CD4-positive, CD25-positive, alpha-beta regulatory T cell (primary cell): ENCODE data around the gene CNR1. TPM values are rescaled to one million over a fixed set of nuclear protein-coding genes. Genes with fewer than 3 reads are reported as not detected.

Source experiments
- ATAC-seq, 2 donors: fragments of 150-1000 bp; cut with Tn5 transposase; one replicate each; pipeline ENCODE4 v1.10.0; 2021; ENCODE audit warnings: low read depth in 2 of 2, moderate number of reproducible peaks in 2 of 2, moderate library complexity in 1 of 2
- DNase-seq, 3 donors: peaks; one replicate each; pipeline versions ENCODE4 v3.0.0 to v3.0.0-alpha.2; 2012 to 2022; ENCODE audit warnings: mixed read lengths in 1 of 3
- H3K27ac ChIP-seq: one replicate; pipeline ENCODE4 v1.7.0; 2013; ENCODE audit warnings: mild to moderate bottlenecking, low read length; ENCODE audit not compliant: insufficient read depth, poor library complexity, severe bottlenecking
- H3K27me3 ChIP-seq: one replicate; pipeline ENCODE4 v1.7.0; 2013; ENCODE audit warnings: low read length; ENCODE audit not compliant: control insufficient read depth, insufficient read depth
- H3K36me3 ChIP-seq: one replicate; pipeline ENCODE4 v1.7.0; 2013; ENCODE audit warnings: mild to moderate bottlenecking, low read length, moderate library complexity; ENCODE audit not compliant: control insufficient read depth, insufficient read depth
- H3K4me1 ChIP-seq: 2 replicates; pipeline ENCODE4 v1.7.0; 2013; ENCODE audit warnings: mild to moderate bottlenecking, low read length; ENCODE audit not compliant: insufficient read depth, control insufficient read depth, poor library complexity, severe bottlenecking
- H3K4me3 ChIP-seq: one replicate; pipeline ENCODE4 v1.7.0; 2013; ENCODE audit warnings: low read depth, mild to moderate bottlenecking, low read length, moderate library complexity
- H3K9me3 ChIP-seq, 2 experiments: 1 replicate in 1 of 2; 2 replicates in 1 of 2; pipeline ENCODE4 v1.7.0; 2013; ENCODE audit warnings: low read length in 2 of 2, mild to moderate bottlenecking in 1 of 2, moderate library complexity in 1 of 2; ENCODE audit not compliant: control insufficient read depth in 2 of 2
- H3K27ac Mint-ChIP-seq, 3 donors: one replicate each; pipeline ENCODE4 v1.8.0; 2020 to 2022; ENCODE audit warnings: mild to moderate bottlenecking in 3 of 3, mixed read lengths in 3 of 3, moderate library complexity in 2 of 3
- H3K27me3 Mint-ChIP-seq: one replicate; pipeline ENCODE4 v1.8.0; 2022; ENCODE audit warnings: mild to moderate bottlenecking, mixed read lengths
- H3K36me3 Mint-ChIP-seq: one replicate; pipeline ENCODE4 v1.8.0; 2020; ENCODE audit warnings: mixed read lengths
- H3K4me1 Mint-ChIP-seq, 4 donors: one replicate each; pipeline ENCODE4 v1.8.0; 2020 to 2022; ENCODE audit warnings: mixed read lengths in 4 of 4, mild to moderate bottlenecking in 1 of 4
- H3K4me3 Mint-ChIP-seq, 4 donors: one replicate each; pipeline ENCODE4 v1.8.0; 2020 to 2022; ENCODE audit warnings: mild to moderate bottlenecking in 4 of 4, mixed read lengths in 4 of 4, moderate library complexity in 3 of 4
- H3K9me3 Mint-ChIP-seq, 7 donors: one replicate each; pipeline ENCODE4 v1.8.0; 2020 to 2022; ENCODE audit warnings: mixed read lengths in 7 of 7, mild to moderate bottlenecking in 3 of 7, moderate library complexity in 2 of 7
- polyA plus RNA-seq, 4 donors: library from polyadenylated mRNA; unstranded; fragments of 300-500 nt; fragmentation: Illumina TruSeq; gene quantifications; one replicate each; pipeline ENCODE4 v1.2.3, GENCODE V29; 2021
- total RNA-seq: library from RNA; stranded (reverse); gene quantifications from one replicate; pipeline ENCODE4 v1.2.3, GENCODE V29; 2022

The CNR1 gene
- total and polyA plus RNA-seq, 5 donors from 2014 or later, result not detected

DNA sequence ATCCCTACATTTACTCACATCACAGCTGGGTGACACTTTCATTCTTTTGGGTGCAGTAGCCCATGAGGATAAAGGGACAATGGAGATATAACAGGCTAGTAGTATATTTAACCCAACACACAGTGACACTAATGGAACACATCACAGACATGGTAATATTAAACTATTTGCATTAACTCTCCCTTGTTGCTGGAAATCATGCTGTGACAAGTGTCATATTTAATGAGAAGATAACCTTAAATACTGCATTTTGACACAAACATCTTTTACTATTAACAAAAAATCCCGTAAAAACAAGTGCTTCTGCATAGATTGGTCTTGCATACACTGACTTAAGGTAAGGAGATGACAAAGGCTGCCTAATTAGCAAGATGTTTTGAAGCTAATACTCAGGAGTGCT, 45.5 kb downstream of the CNR1 start:
- H3K9me3 ChIP-seq, result peaks cover 0 to 17% of the 10 kb centered on the region in 2 experiments
- no peak overlapping the region for H3K4me3 ChIP-seq
- ATAC-seq (no peak), DNase-seq (no peak)
- Mint-ChIP-seq H3K27ac (no peak overlapping the region), H3K9me3 (peaks cover 0 to 13% (median 6%) of the 10 kb centered on the region in 7 donors), H3K27me3 (peaks cover 11% of the 10 kb centered on the region), H3K36me3 (no peaks in the 10 kb centered on the region), H3K4me3 (no peak overlapping the region), H3K4me1 (no peaks in the 10 kb centered on the region)
- H3K27ac ChIP-seq, result no peak overlapping the region
- no peaks in the 10 kb centered on the region for H3K36me3 ChIP-seq
- H3K4me1 ChIP-seq, result no peaks in the 10 kb centered on the region
- no peaks in the 10 kb centered on the region for H3K27me3 ChIP-seq

DNA sequence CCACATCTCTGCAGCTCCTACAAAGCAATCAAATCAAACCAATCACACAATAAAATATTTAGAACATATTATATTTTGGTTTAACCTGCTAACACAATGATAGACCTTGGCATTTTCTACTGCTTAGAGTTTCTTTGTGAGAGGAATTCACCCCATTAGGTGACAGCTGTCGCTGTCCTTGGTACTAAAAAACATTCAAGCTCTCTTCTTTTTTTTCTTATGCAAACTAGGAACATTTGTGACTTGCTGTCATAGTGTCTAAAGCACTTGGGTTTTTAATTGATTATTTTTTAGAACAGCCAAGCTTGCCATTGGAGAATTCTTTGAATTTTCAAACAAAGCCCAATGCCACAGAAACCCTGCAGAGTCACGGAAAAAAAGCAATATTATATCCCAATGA, 46.4 kb downstream of the CNR1 start:
- H3K9me3 Mint-ChIP-seq, result peaks cover 0 to 6% (median 1%) of the 10 kb centered on the region in 7 donors

DNA sequence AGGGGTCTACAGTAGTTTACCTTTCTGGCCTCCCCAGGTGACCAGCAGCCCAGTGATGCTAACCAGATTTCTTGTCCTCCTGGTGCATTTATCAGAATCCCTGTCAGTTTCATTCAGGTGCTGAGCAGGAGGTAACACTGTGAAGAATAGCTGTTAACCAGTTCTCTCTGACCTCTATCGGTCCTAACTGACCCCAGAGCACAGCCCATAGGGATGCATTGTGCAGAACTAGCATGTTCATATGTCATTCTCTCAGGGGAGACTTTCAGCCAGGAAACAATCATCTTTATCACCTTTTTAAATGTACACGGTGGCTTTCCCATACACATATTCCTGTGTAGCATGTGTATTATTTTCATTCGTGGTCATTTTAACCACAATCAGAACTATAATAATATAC, 49.9 kb downstream of the CNR1 start:
- Mint-ChIP-seq H3K9me3 (peaks cover 0 to 7% (median 0%) of the 10 kb centered on the region in 7 donors), H3K4me3 (no peak overlapping the region), H3K27me3 (peaks cover 15% of the 10 kb centered on the region), H3K4me1 (no peaks in the 10 kb centered on the region), H3K36me3 (no peaks in the 10 kb centered on the region), H3K27ac (no peak overlapping the region)
- no peaks in the 10 kb centered on the region for H3K27me3 ChIP-seq
- no peaks in the 10 kb centered on the region for H3K36me3 ChIP-seq
- no peaks in the 10 kb centered on the region for H3K9me3 ChIP-seq
- H3K4me1 ChIP-seq, result no peaks in the 10 kb centered on the region
- no peak for DNase-seq
- H3K4me3 ChIP-seq, result no peak overlapping the region
- H3K27ac ChIP-seq, result no peak overlapping the region
- ATAC-seq, result no peak

More for the DNA sequence above, 46.4 kb downstream of the CNR1 start:
- DNase-seq (no peak), ATAC-seq (no peak)
- Histone ChIP-seq H3K36me3 (no peaks in the 10 kb centered on the region), H3K9me3 (peaks cover 0 to 9% of the 10 kb centered on the region in 2 experiments), H3K27me3 (no peaks in the 10 kb centered on the region), H3K27ac (no peak overlapping the region), H3K4me3 (no peak overlapping the region), H3K4me1 (no peaks in the 10 kb centered on the region)
- Mint-ChIP-seq H3K36me3 (no peaks in the 10 kb centered on the region), H3K4me1 (no peaks in the 10 kb centered on the region), H3K27me3 (peaks cover 15% of the 10 kb centered on the region), H3K27ac (no peak overlapping the region), H3K4me3 (no peak overlapping the region)

DNA sequence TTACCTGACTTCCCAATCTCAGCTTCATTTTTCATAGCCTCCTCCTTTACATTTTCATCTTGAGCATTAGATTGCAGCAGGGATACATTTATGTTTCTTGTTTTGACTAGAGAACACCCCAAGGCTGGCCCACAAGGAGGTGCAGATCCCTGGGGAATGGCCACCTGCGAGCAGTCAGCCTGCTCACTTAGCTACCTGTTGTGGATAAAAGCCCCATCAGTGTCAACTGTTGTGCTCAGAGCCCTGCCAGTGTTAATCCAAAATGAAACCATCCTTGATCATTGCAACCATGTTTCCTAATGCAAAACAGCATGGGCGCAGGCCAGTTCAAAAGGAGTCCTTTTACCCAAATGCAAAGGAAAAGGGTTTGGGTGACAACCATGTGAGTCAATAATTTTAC, 50.8 kb downstream of the CNR1 start:
- no peaks in the 10 kb centered on the region for H3K4me1 Mint-ChIP-seq
- Histone ChIP-seq H3K4me3 (no peak overlapping the region), H3K27me3 (no peaks in the 10 kb centered on the region), H3K9me3 (no peaks in the 10 kb centered on the region), H3K4me1 (no peaks in the 10 kb centered on the region), H3K27ac (no peak overlapping the region), H3K36me3 (no peaks in the 10 kb centered on the region)
- H3K4me3 Mint-ChIP-seq, result no peak overlapping the region
- peaks cover 15% of the 10 kb centered on the region for H3K27me3 Mint-ChIP-seq
- no peak overlapping the region for H3K27ac Mint-ChIP-seq
- no peak for DNase-seq
- H3K36me3 Mint-ChIP-seq, result no peaks in the 10 kb centered on the region
- ATAC-seq, result no peak
- peaks cover 0 to 7% (median 0%) of the 10 kb centered on the region in 7 donors for H3K9me3 Mint-ChIP-seq

DNA sequence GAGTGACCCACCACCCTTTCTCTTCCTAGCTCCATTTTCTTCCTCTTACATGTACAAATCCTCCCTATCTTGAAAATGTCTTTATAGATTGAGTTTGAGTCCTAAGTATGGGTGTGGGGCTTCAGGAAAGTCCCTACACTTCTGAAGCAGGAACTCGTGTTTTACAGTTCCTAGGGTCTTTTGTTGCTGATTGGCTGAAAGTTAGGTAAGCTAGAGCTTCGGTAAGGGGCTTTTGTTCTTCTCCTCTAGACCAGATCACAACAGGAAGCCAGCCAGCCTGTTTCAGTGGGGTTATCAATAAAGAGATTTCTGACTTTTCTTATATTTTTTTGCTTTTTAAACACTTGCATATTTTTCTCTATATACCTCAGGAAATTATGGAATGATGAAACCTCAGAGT, 51.3 kb downstream of the CNR1 start:
- Mint-ChIP-seq H3K27me3 (peaks cover 15% of the 10 kb centered on the region), H3K36me3 (no peaks in the 10 kb centered on the region), H3K4me3 (no peak overlapping the region), H3K4me1 (no peaks in the 10 kb centered on the region), H3K9me3 (peaks cover 0 to 7% (median 0%) of the 10 kb centered on the region in 7 donors), H3K27ac (no peak overlapping the region)
- H3K4me3 ChIP-seq, result no peak overlapping the region
- ATAC-seq (no peak), DNase-seq (no peak)
- H3K36me3 ChIP-seq, result no peaks in the 10 kb centered on the region
- no peak overlapping the region for H3K27ac ChIP-seq
- H3K9me3 ChIP-seq, result no peaks in the 10 kb centered on the region
- no peaks in the 10 kb centered on the region for H3K27me3 ChIP-seq
- no peaks in the 10 kb centered on the region for H3K4me1 ChIP-seq

DNA sequence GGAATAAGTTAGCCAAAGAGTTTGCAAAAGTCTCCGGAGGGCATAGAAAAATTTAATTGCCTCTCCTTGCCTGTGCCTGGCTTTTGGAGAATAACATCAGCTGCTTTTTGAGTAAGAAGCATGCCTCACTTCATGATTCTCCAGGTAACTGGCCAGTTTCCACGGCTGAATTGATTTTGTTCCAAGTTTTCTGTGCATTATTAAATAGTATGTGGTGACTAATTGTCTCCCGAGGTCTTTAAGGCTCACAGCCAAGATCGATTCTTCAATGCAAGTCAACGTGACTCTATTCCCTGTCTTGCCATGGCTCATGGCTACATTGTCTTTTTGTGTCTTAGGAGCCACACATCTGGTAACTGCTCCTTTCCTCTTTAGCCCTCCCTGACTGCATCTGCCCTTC, 54.2 kb downstream of the CNR1 start:
- Mint-ChIP-seq H3K27ac (no peak overlapping the region), H3K27me3 (peaks cover 10% of the 10 kb centered on the region), H3K36me3 (no peaks in the 10 kb centered on the region), H3K4me1 (no peaks in the 10 kb centered on the region), H3K4me3 (no peak overlapping the region), H3K9me3 (peaks cover 0 to 7% (median 0%) of the 10 kb centered on the region in 7 donors)
- Histone ChIP-seq H3K36me3 (no peaks in the 10 kb centered on the region), H3K27me3 (no peaks in the 10 kb centered on the region), H3K27ac (no peak overlapping the region), H3K9me3 (no peaks in the 10 kb centered on the region), H3K4me3 (no peak overlapping the region), H3K4me1 (no peaks in the 10 kb centered on the region)
- ATAC-seq (no peak), DNase-seq (no peak)

DNA sequence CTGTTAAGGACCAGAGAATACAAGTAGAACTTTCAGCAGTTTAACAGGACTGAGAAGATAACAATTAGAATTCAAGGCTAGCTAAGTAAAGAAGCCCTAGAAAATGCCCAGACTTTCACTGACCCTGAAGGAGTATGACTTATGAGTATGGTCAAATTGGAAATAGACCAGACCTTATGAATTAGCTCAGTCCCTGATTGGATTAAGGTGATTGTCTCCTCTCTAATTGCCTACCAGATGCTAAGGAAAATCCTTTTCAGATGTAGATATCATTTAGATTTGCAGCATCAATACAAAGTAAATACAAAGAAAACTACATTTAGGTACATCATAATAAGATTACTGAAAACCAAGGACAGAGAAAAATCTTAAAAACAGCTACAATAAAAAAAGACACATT, 58.9 kb downstream of the CNR1 start:
- Histone ChIP-seq H3K9me3 (no peaks in the 10 kb centered on the region), H3K27ac (no peak overlapping the region), H3K27me3 (no peaks in the 10 kb centered on the region), H3K4me1 (no peaks in the 10 kb centered on the region), H3K36me3 (no peaks in the 10 kb centered on the region), H3K4me3 (no peak overlapping the region)
- no peak overlapping the region for H3K27ac Mint-ChIP-seq
- H3K27me3 Mint-ChIP-seq, result peaks cover 4% of the 10 kb centered on the region
- ATAC-seq (no peak), DNase-seq (no peak)
- H3K9me3 Mint-ChIP-seq, result peaks cover 0 to 6% (median 0%) of the 10 kb centered on the region in 7 donors
- no peak overlapping the region for H3K4me3 Mint-ChIP-seq
- H3K4me1 Mint-ChIP-seq, result no peaks in the 10 kb centered on the region
- no peaks in the 10 kb centered on the region for H3K36me3 Mint-ChIP-seq

DNA sequence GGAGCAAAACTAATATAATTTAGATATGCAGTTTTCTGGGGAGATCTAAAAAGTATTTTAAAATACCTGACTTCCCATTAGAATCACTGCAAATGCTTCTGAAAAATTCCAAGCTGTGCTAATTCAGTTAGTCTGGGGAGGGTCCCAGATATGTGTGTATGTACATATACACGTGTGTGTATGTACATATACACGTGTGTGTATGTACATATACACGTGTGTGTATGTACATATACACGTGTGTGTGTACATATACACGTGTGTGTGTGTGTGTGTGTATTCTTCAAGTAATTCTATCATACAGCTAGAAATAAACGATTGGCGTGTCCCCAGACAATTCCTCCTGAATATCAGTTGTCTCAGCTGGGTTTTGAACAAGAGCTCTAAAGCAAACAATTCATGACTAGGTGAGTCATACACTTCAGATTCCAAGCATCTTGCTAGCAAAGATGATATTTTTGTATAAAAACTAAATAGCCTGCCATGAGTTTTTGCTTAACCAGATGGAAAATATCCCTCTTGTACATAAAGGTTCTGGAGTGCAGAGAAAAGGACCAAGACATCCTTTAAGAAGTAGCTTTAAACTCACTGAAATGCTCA, 60.3 kb downstream of the CNR1 start:
- Mint-ChIP-seq H3K27ac (no peak overlapping the region), H3K36me3 (no peaks in the 10 kb centered on the region), H3K4me1 (no peaks in the 10 kb centered on the region), H3K27me3 (peaks cover 4% of the 10 kb centered on the region), H3K4me3 (no peak overlapping the region), H3K9me3 (peaks cover 0 to 4% (median 0%) of the 10 kb centered on the region in 7 donors)
- no peaks in the 10 kb centered on the region for H3K4me1 ChIP-seq
- no peak for DNase-seq
- H3K4me3 ChIP-seq, result no peak overlapping the region
- H3K9me3 ChIP-seq, result no peaks in the 10 kb centered on the region
- no peak overlapping the region for H3K27ac ChIP-seq
- H3K36me3 ChIP-seq, result no peaks in the 10 kb centered on the region
- no peaks in the 10 kb centered on the region for H3K27me3 ChIP-seq
- no peak for ATAC-seq
